Smooth muscle cell of the umbilical artery (primary cell): ENCODE results near the gene TMEM183A. TPM values are rescaled to one million over a fixed set of nuclear protein-coding genes. Genes with fewer than 3 reads are reported as not detected.

ENCODE experiments used
- total RNA-seq: library from RNA; depleted of rRNA; stranded (reverse); fragments of >200 nt; gene quantifications from 2 replicates; pipeline ENCODE4 v1.2.3, GENCODE V29; 2014

The TMEM183A gene
- total RNA-seq, result 80.8 and 116 TPM in 2 replicates

DNA sequence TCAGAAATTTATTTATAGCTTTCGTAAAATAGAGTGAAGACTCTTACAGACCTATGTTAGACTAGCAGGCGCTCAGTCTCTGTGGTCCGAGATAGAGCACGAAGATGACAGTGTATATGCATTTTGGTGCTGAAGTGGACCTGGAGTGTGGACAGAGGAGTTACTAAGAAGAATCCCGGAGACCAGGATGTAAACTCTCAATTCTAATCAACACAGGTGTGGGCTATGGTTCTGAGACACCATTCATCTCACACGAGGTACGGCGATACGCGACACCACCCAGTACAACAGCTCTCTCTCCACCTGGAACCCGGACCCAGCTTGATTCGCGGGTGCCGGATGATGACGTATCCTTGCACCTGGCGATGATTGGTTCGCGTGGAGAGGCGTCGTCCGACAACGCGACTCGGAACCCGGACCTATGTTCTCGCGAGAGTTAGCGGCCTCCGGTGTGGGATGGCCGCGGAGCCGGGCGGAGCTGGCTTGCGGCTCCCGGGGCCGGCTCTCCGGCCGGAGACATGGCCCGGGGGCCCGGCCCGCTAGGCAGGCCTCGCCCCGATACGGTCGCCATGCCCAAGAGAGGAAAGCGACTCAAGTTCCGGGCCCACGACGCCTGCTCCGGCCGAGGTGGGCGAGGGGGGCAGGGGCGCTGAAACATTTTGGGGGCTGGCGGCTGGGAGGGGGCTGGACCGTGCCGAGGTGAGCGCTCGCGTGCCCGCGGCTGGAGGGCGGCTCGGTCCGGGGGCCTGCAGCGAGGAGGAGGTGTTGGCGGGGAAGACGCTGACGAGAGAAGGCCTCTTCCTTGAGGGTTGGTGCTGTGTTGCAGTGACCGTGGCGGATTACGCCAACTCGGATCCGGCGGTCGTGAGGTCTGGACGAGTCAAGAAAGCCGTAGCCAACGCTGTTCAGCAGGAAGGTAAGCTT is at the start of gene TMEM183A:
TSS of gene TMEM183A (plus strand) at position 427 of the 924 bp plus-strand sequence. CDS start at position 519, 92 bp downstream.

DNA sequence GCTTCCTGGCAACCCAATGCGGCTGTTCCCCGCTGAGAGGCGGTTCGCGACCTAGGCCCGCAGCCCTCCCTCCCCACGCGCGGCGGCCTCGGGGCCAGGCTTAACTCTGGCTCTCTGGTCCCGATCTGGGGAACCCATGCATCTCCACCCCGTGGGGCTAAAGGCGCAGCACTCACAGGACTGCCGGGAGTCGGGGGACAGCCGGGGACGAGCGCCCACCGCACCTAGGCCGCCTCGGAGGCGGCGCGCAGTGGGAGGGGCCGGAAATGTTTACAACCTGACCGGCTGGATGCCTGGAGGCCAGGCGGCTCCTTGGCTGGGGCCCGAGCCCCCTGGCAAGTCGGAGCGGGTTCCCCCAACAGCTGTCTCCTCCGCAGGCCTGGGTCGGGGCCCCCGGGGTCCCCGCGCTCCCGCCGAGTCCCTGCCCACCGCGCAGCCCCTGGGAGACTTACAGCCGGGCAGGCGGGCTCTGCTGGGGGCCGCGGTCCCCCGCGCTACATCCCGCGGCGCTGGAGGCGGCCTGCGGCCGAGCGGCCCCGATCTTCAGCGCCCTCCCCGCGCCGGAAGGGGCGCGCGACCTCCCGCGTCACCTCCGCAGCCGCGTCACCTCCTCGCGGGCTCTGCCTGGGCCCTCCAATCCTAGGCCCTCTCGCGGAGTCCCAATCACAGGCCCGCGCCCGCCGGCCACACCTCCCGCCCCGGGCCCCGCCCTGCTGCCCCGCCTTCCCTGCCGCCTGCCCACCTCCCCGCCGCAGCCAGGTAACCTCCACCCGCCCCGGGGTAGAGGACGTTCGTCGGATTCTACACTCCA is 49.2 kb upstream of the TMEM183A start, which contains the start of gene ADIPOR1:
TSS of gene ADIPOR1 (minus strand) at position 580 of the 811 bp plus-strand sequence. CDS start 7,242 bp downstream, outside the sequence.

DNA sequence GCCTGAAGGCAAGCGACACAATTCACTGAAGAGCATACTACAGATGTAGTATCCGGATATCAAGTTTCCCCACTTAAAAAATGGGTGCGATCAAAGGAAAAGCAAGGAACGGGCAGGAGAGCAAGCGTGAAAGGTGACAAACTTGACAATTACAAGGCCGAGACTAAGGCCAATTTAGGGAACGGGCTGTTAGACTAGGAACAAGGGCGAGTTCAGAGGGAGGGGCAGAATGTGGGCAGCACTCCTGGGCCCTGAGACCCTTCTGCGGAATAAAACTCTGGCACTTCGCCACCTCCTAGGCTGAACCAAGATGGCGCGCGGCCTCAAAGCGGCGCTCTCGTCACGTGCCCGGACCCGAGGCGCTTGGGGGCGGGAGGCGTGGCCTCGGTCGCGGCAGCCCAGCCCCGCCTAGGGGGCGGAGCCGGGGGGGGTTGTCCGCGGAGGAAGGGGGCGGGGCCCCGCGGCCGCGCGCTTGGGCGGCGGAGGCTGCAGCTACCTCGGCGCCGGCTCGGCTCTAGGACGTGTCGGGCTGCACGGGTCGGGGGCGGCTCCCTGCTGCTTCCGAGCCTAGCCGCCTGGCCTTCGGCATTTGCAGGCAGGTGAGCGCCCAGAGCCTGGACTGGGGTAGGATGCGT is 19.0 kb downstream of the TMEM183A start, which contains the start of gene PPFIA4:
TSS of gene PPFIA4 (plus strand) at position 461 of the 635 bp plus-strand sequence. CDS start 12,518 bp downstream, outside the sequence.

Other genes starting within 250 kb of the TMEM183A start
- gene KDM5B, start 199.0 kb upstream of the TMEM183A start, total RNA-seq, result 109 and 127 TPM in 2 replicates
- 0.78 and 0.89 TPM in 2 replicates for gene PCAT6, start 196.4 kb upstream of the TMEM183A start, total RNA-seq
- gene RABIF, start 118.2 kb upstream of the TMEM183A start, total RNA-seq, result 3.0 and 5.0 TPM in 2 replicates
- 38.3 and 38.6 TPM in 2 replicates for gene KLHL12, start 80.1 kb upstream of the TMEM183A start, total RNA-seq
- gene ADIPOR1, start 49.1 kb upstream of the TMEM183A start, total RNA-seq, result 120 TPM in 2 replicates
- gene CYB5R1, start 40.1 kb upstream of the TMEM183A start, total RNA-seq, result 40.7 and 83.1 TPM in 2 replicates
- gene PPFIA4, start 19.1 kb downstream of the TMEM183A start, total RNA-seq, result 20.9 and 24.6 TPM in 2 replicates
- gene MYOG, start 78.6 kb downstream of the TMEM183A start, total RNA-seq, result not detected in 2 replicates
- gene ADORA1, start 120.4 kb downstream of the TMEM183A start, total RNA-seq, result 5.7 and 12.8 TPM in 2 replicates
- 0.30 TPM in 1 of 2 replicates, not detected in the other for gene MYBPH, start 168.5 kb downstream of the TMEM183A start, total RNA-seq
- gene CHI3L1, start 179.3 kb downstream of the TMEM183A start, total RNA-seq, result 2.4 and 339 TPM in 2 replicates
- gene CHIT1, start 222.3 kb downstream of the TMEM183A start, total RNA-seq, result under 0.01 TPM in 1 of 2 replicates, not detected in the other